Measurements from ENCODE around the gene MYL7.

DNA sequence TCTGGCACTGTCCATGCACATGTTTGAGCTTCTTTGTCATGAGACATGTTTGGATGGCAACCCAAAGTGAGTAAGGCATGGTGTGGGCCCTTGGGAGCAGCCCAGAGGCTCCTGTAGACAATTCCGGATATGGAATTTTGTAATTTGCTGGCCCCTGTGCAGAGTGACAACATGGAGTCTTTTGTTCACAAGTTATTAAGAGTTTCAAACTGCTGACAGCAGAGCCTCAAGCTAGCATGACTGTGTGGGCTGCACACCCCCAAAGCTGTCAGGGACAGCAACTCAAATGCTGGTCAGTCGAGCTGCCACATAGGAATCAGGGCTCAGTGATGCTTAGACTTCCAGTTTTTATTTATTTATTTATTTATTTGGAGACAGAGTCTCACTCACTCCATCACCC, 7.0 kb upstream of the MYL7 start:
- TF ChIP-seq ZNF274 (IDR thresholded peaks at IDR 0.05; ENCODE audit: low read depth, low read length) (no peak), YY1 (IDR thresholded peaks at IDR 0.05; ENCODE audit: insufficient read depth, insufficient read length) (no peak)
